Trophoblast cell (in vitro differentiated cells and primary cell): ENCODE data around the gene CORO2B.

Experiments
- DNase-seq, 2 donors: peaks; one replicate each; pipeline ENCODE4 v3.0.0-alpha.2; 2016
- H2AFZ ChIP-seq: 2 replicates; pipeline ENCODE4 v1.6.1; 2013; ENCODE audit warnings: low read length, moderate library complexity, mild to moderate bottlenecking; ENCODE audit not compliant: insufficient read depth, poor library complexity
- H2AK5ac ChIP-seq: 2 replicates; pipeline ENCODE4 v1.6.1; 2013; ENCODE audit warnings: mild to moderate bottlenecking, low read length
- H2BK120ac ChIP-seq: 2 replicates; pipeline ENCODE4 v1.6.1; 2013; ENCODE audit warnings: low read length, mild to moderate bottlenecking, moderate library complexity; ENCODE audit not compliant: insufficient read depth, poor library complexity
- H2BK12ac ChIP-seq: 2 replicates; pipeline ENCODE4 v1.6.1; 2013; ENCODE audit warnings: mild to moderate bottlenecking, low read length, moderate library complexity
- H2BK5ac ChIP-seq: 2 replicates; pipeline ENCODE4 v1.6.1; 2013; ENCODE audit warnings: low read length, low read depth, moderate library complexity, mild to moderate bottlenecking; ENCODE audit not compliant: poor library complexity
- H3K14ac ChIP-seq: 2 replicates; pipeline ENCODE4 v1.6.1; 2013; ENCODE audit warnings: mild to moderate bottlenecking, low read length
- H3K18ac ChIP-seq: 2 replicates; pipeline ENCODE4 v1.6.1; 2013; ENCODE audit warnings: mild to moderate bottlenecking, low read length
- H3K23ac ChIP-seq: 2 replicates; pipeline ENCODE4 v1.6.1; 2013; ENCODE audit warnings: low read length
- H3K27ac ChIP-seq: 2 replicates; pipeline ENCODE4 v1.5.1; 2013; ENCODE audit warnings: low read depth, mild to moderate bottlenecking, inconsistent platforms, low read length, moderate library complexity
- H3K27me3 ChIP-seq: 2 replicates; pipeline ENCODE4 v1.6.1; 2013; ENCODE audit warnings: inconsistent platforms, mild to moderate bottlenecking, low read length, moderate library complexity; ENCODE audit not compliant: insufficient read depth
- H3K36me3 ChIP-seq, 2 experiments: 1 replicate in 1 of 2; 2 replicates in 1 of 2; pipeline ENCODE4 v1.6.1; 2013; ENCODE audit warnings: low read length in 2 of 2, mild to moderate bottlenecking in 2 of 2, moderate library complexity in 1 of 2; ENCODE audit not compliant: insufficient read depth in 2 of 2, control insufficient read depth in 1 of 2
- H3K4ac ChIP-seq: 2 replicates; pipeline ENCODE4 v1.6.1; 2013; ENCODE audit warnings: low read depth, mild to moderate bottlenecking, low read length, moderate library complexity
- H3K4me1 ChIP-seq, 2 experiments: 1 replicate in 1 of 2; 2 replicates in 1 of 2; pipeline ENCODE4 v1.6.1; 2013; ENCODE audit warnings: low read length in 2 of 2, mild to moderate bottlenecking in 2 of 2, moderate library complexity in 1 of 2; ENCODE audit not compliant: insufficient read depth in 2 of 2, control insufficient read depth in 1 of 2
- H3K4me2 ChIP-seq: 2 replicates; pipeline ENCODE4 v1.6.1; 2013; ENCODE audit warnings: inconsistent platforms, mild to moderate bottlenecking, low read length, moderate library complexity
- H3K4me3 ChIP-seq: 2 replicates; pipeline ENCODE4 v1.5.1; 2013; ENCODE audit warnings: mild to moderate bottlenecking, low read depth, low read length, inconsistent platforms
- H3K79me1 ChIP-seq: one replicate; pipeline ENCODE4 v1.6.1; 2013; ENCODE audit warnings: low read length
- H3K79me2 ChIP-seq: 2 replicates; pipeline ENCODE4 v1.6.1; 2013; ENCODE audit warnings: low read length, mild to moderate bottlenecking; ENCODE audit not compliant: control insufficient read depth, insufficient read depth, poor library complexity
- H3K9ac ChIP-seq: 2 replicates; pipeline ENCODE4 v1.6.1; 2013; ENCODE audit warnings: mild to moderate bottlenecking, low read length
- H3K9me3 ChIP-seq: 2 replicates; pipeline ENCODE4 v1.6.1; 2013; ENCODE audit warnings: low read depth, mild to moderate bottlenecking, control low read depth, inconsistent platforms, low read length; ENCODE audit not compliant: insufficient read depth
- H4K12ac ChIP-seq: 2 replicates; pipeline ENCODE4 v1.6.1; 2013; ENCODE audit warnings: low read depth, mild to moderate bottlenecking, low read length, moderate library complexity
- H4K8ac ChIP-seq: 2 replicates; pipeline ENCODE4 v1.6.1; 2013; ENCODE audit warnings: low read depth, mild to moderate bottlenecking, low read length, moderate library complexity
- H4K91ac ChIP-seq: one replicate; pipeline ENCODE4 v1.6.1; 2013; ENCODE audit warnings: low read depth, mild to moderate bottlenecking, low read length, moderate library complexity
- WGBS: extraction: QIAGEN DNeasy Blood & Tissue Kit; methylation state at CpG from one replicate; pipeline ENCODE4 v1.1.7; 2013; ENCODE audit warnings: missing lambda C conversion rate; ENCODE audit not compliant: insufficient read length, insufficient coverage; ENCODE audit errors: extremely low coverage; 5-methylcytosine and 5-hydroxymethylcytosine counted together

CORO2B gene

DNA sequence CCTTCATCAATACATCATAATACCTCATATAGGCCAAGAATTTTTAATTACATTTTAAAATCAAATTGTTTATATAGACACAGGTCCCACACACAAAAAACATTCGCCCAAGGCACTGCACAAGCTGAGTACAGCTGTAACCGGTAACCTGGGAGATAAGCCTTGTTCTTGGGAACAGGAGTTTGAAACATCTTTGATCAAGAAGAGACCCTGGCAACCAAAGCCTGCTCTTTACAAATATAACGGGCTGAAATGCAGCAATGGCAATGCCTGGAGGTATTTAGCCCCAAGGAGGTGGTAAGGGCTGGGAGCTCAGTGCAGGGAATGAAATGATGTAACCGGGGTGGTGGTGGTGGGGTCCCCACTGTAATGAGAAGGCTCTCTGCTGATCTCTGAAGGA lies 7.2 kb upstream of the CORO2B start:
- H2BK12ac ChIP-seq, result no peak overlapping the region
- no peak overlapping the region for H3K4me2 ChIP-seq
- H3K36me3 ChIP-seq, result no peaks in the 10 kb centered on the region
- H3K4me3 ChIP-seq, result no peak overlapping the region
- no peak overlapping the region for H2AK5ac ChIP-seq
- H4K91ac ChIP-seq, result no peak overlapping the region
- H3K4ac ChIP-seq, result no peak overlapping the region
- no peak overlapping the region for H3K9ac ChIP-seq
- no peaks in the 10 kb centered on the region for H3K4me1 ChIP-seq
- H2AFZ ChIP-seq, result no peak overlapping the region
- no peak for DNase-seq
- no peak overlapping the region for H2BK5ac ChIP-seq
- no peaks in the 10 kb centered on the region for H3K27me3 ChIP-seq
- no peaks in the 10 kb centered on the region for H3K79me1 ChIP-seq
- H3K27ac ChIP-seq, result no peak overlapping the region
- WGBS, result no CpG with 5 or more reads among the region's 4 CpGs
- H4K12ac ChIP-seq, result no peak overlapping the region
- no peak overlapping the region for H4K8ac ChIP-seq
- H2BK120ac ChIP-seq, result no peak overlapping the region
- H3K14ac ChIP-seq, result no peak overlapping the region
- no peak overlapping the region for H3K23ac ChIP-seq
- no peaks in the 10 kb centered on the region for H3K79me2 ChIP-seq
- H3K18ac ChIP-seq, result no peak overlapping the region
- peaks cover 3% of the 10 kb centered on the region for H3K9me3 ChIP-seq

GRCh38 chr15:68572309-68572708 lies 6.5 kb upstream of the CORO2B start:
- Histone ChIP-seq H3K79me1 (no peaks in the 10 kb centered on the region), H3K9me3 (peaks cover 3% of the 10 kb centered on the region), H3K9ac (no peak overlapping the region), H2BK120ac (no peak overlapping the region), H3K4ac (no peak overlapping the region), H3K14ac (no peak overlapping the region), H2AK5ac (no peak overlapping the region), H2BK12ac (no peak overlapping the region), H3K36me3 (no peaks in the 10 kb centered on the region), H3K4me2 (no peak overlapping the region), H2BK5ac (no peak overlapping the region), H4K91ac (no peak overlapping the region), H3K4me1 (no peaks in the 10 kb centered on the region), H4K12ac (no peak overlapping the region), H4K8ac (no peak overlapping the region), H3K27me3 (no peaks in the 10 kb centered on the region), H3K79me2 (no peaks in the 10 kb centered on the region), H2AFZ (no peak overlapping the region), H3K23ac (no peak overlapping the region), H3K27ac (no peak overlapping the region), H3K18ac (no peak overlapping the region), H3K4me3 (no peak overlapping the region)
- no peak for DNase-seq
- WGBS, result no CpG with 5 or more reads among the region's 4 CpGs

DNA sequence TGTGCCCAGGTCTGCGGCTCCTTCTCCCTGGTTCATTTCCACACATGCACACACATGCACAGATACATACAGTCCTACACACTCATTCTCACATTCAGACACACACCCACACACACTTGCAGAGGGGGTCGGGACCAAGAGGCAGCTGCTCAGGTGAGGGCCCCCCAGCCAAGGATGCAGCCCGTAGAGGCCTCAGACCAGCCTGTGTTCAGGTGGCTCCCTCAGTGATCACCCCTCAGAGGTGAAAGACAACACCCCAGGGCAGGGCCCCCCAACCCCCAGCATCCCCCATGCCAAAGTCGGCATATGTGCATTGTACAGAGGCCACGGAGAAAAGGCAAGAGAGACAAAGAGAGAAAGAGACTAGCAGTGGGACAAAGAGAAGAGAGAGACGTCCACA lies 5.9 kb upstream of the CORO2B start:
- WGBS, result no CpG with 5 or more reads among the region's 6 CpGs
- H2BK5ac ChIP-seq, result no peak overlapping the region

DNA sequence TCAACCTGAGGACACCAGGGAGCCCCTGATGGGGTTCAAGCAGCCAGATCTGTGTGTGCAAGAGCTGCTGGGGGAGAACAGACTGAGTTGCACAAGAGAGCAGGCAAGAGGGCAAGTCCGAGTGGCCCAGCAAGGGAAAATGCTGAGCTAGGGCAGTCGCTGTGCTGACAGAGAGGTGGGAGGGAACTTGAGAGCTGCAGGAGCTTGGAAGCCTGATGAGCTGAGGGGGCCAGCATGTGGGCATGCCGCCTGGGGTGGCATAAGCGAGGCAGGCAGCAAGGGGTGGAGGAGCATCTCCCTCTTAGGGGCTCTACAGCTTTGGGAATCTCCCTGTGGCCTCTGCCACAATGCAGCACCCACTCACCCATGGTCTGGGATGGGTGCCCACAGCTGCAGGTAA lies 4.7 kb upstream of the CORO2B start:
- no peak overlapping the region for H3K9ac ChIP-seq
- H4K91ac ChIP-seq, result no peak overlapping the region
- H4K8ac ChIP-seq, result no peak overlapping the region
- H3K4ac ChIP-seq, result no peak overlapping the region
- no peak overlapping the region for H3K23ac ChIP-seq
- no peak overlapping the region for H3K4me2 ChIP-seq
- H3K27ac ChIP-seq, result no peak overlapping the region
- WGBS, result no CpG with 5 or more reads among the region's 4 CpGs
- H2BK120ac ChIP-seq, result no peak overlapping the region
- no peak for DNase-seq
- no peaks in the 10 kb centered on the region for H3K36me3 ChIP-seq
- no peak overlapping the region for H2BK12ac ChIP-seq
- H3K14ac ChIP-seq, result no peak overlapping the region
- no peaks in the 10 kb centered on the region for H3K79me2 ChIP-seq
- no peak overlapping the region for H3K4me3 ChIP-seq
- H3K9me3 ChIP-seq, result peaks cover 6% of the 10 kb centered on the region
- no peak overlapping the region for H2AK5ac ChIP-seq
- peaks cover 14% of the 10 kb centered on the region for H3K27me3 ChIP-seq
- H2BK5ac ChIP-seq, result no peak overlapping the region
- H3K4me1 ChIP-seq, result peaks cover 9 to 10% of the 10 kb centered on the region in 2 experiments
- no peak overlapping the region for H4K12ac ChIP-seq
- H3K18ac ChIP-seq, result no peak overlapping the region
- H3K79me1 ChIP-seq, result no peaks in the 10 kb centered on the region
- no peak overlapping the region for H2AFZ ChIP-seq

More for the DNA sequence above, 5.9 kb upstream of the CORO2B start:
- H4K12ac ChIP-seq, result no peak overlapping the region
- no peak overlapping the region for H3K18ac ChIP-seq
- H3K14ac ChIP-seq, result no peak overlapping the region
- H2AK5ac ChIP-seq, result no peak overlapping the region
- no peak for DNase-seq
- H2BK12ac ChIP-seq, result no peak overlapping the region
- H3K9ac ChIP-seq, result no peak overlapping the region
- peaks cover 4% of the 10 kb centered on the region for H3K9me3 ChIP-seq
- H4K91ac ChIP-seq, result no peak overlapping the region
- no peak overlapping the region for H2AFZ ChIP-seq
- H3K4ac ChIP-seq, result no peak overlapping the region
- no peak overlapping the region for H3K4me3 ChIP-seq
- H3K27ac ChIP-seq, result no peak overlapping the region
- H3K36me3 ChIP-seq, result no peaks in the 10 kb centered on the region
- no peak overlapping the region for H3K23ac ChIP-seq
- H3K79me2 ChIP-seq, result no peaks in the 10 kb centered on the region
- no peak overlapping the region for H2BK120ac ChIP-seq
- peaks cover 3% of the 10 kb centered on the region for H3K27me3 ChIP-seq
- no peaks in the 10 kb centered on the region for H3K79me1 ChIP-seq
- peaks cover 2 to 3% of the 10 kb centered on the region in 2 experiments for H3K4me1 ChIP-seq
- no peak overlapping the region for H4K8ac ChIP-seq
- no peak overlapping the region for H3K4me2 ChIP-seq
